Measurements from ENCODE around the gene PPP2R3B.
"Not testable (repeated sequence)": the region's sequence is repeated elsewhere in the genome, so short reads cannot be mapped to it uniquely, and the experiment has no call there.

PPP2R3B gene

DNA sequence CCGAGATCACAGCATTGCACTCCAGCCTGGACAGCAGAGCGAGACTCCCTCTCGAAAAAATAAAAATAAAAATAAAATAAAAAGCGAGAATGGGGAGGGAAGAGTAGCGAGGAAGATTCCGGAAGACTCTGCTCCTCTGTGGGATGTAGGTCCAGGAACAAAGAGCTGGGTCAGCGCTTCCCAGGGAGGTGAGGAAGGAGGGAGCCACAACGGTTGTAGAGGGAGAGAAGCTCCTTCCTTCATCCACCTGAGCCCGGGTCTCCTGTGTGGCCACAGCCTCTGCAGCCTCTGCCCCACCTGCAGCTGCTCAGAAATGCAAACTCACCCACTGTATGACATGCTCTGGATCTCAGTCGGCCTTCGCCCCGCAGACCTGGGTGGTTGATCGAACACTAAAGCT is 3.8 kb upstream of the PPP2R3B start:
- Histone ChIP-seq H2AFZ (ENCODE audit: low read depth, low read length) (no peak overlapping the region), H3K36me3 (replicated peaks; ENCODE audit: low read depth, low read length) (no peaks in the 10 kb centered on the region), H3K4me2 (ENCODE audit: low read length) (no peak overlapping the region), H3K27ac (ENCODE audit: low read length) (no peak overlapping the region), H4K20me1 (ENCODE audit: insufficient read depth, low read length) (no peaks in the 10 kb centered on the region), H3K79me2 (ENCODE audit: low read length) (peaks cover 13% of the 10 kb centered on the region), H3K4me1 (ENCODE audit: low read length) (peaks cover 6% of the 10 kb centered on the region; the same call in 1 of the 2 replicates), H3K27me3 (ENCODE audit: low read depth, low read length) (no peaks in the 10 kb centered on the region), H3K9me3 (ENCODE audit: insufficient read depth, low read length) (no peaks in the 10 kb centered on the region), H3K9ac (ENCODE audit: low read length) (no peak overlapping the region), H3K4me3 (ENCODE audit: low read length) (no peak overlapping the region)
- no peak for TF ChIP-seq EZH2phosphoT487 (IDR thresholded peaks at IDR 0.05; ENCODE audit: low read depth)
- TF ChIP-seq, protein P1, sequence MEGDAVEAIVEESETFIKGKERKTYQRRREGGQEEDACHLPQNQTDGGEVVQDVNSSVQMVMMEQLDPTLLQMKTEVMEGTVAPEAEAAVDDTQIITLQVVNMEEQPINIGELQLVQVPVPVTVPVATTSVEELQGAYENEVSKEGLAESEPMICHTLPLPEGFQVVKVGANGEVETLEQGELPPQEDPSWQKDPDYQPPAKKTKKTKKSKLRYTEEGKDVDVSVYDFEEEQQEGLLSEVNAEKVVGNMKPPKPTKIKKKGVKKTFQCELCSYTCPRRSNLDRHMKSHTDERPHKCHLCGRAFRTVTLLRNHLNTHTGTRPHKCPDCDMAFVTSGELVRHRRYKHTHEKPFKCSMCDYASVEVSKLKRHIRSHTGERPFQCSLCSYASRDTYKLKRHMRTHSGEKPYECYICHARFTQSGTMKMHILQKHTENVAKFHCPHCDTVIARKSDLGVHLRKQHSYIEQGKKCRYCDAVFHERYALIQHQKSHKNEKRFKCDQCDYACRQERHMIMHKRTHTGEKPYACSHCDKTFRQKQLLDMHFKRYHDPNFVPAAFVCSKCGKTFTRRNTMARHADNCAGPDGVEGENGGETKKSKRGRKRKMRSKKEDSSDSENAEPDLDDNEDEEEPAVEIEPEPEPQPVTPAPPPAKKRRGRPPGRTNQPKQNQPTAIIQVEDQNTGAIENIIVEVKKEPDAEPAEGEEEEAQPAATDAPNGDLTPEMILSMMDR (IDR thresholded peaks at IDR 0.05; ENCODE audit: low read depth, low read length), result no peak

GRCh38 chrX:389021-389441 is 2.3 kb upstream of the PPP2R3B start:
- H3K4me2 ChIP-seq (ENCODE audit: low read length), result no peak overlapping the region
- no peak overlapping the region for H2AFZ ChIP-seq (ENCODE audit: low read depth, low read length)
- TF ChIP-seq EZH2phosphoT487 (IDR thresholded peaks at IDR 0.05; ENCODE audit: low read depth), result no peak
- TF ChIP-seq, protein P1 (IDR thresholded peaks at IDR 0.05; ENCODE audit: low read depth, low read length), result no peak

DNA sequence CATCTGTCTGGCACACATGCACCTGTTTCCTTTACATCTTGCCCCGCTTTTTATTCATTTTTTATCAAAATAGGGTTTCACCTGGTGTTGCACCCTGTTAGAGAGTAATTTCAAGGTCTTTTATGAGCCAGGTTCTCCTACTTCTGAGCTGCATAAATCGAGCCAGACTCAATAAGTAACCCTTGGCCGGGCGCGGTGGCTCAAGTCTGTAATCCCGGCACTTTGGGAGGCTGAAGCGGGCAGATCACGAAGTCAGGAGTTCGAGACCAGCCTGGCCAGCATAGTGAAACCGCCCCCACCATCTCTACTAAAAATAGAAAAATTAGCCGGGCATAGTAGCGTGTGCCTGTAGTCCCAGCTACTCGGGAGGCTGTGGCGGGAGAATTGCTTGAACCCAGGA is 1.0 kb upstream of the PPP2R3B start:
- Histone ChIP-seq H3K27ac (ENCODE audit: low read length) (peak overlapping the region; percentile 20), H2AFZ (ENCODE audit: low read depth, low read length) (peak overlapping the region; percentile 33), H3K27me3 (ENCODE audit: low read depth, low read length) (no peaks in the 10 kb centered on the region), H3K4me2 (ENCODE audit: low read length) (peak overlapping the region; percentile 80), H3K9ac (ENCODE audit: low read length) (peak overlapping the region; percentile 69), H3K9me3 (ENCODE audit: insufficient read depth, low read length) (no peaks in the 10 kb centered on the region), H3K4me1 (ENCODE audit: low read length) (peaks cover 9% of the 10 kb centered on the region), H3K36me3 (replicated peaks; ENCODE audit: low read depth, low read length) (no peaks in the 10 kb centered on the region), H4K20me1 (ENCODE audit: insufficient read depth, low read length) (no peaks in the 10 kb centered on the region), H3K4me3 (ENCODE audit: low read length) (peak overlapping the region; percentile 83), H3K79me2 (ENCODE audit: low read length) (peaks cover 20% of the 10 kb centered on the region)
- TF ChIP-seq, protein P1 (IDR thresholded peaks at IDR 0.05; ENCODE audit: low read depth, low read length), result no peak
- TF ChIP-seq EZH2phosphoT487 (IDR thresholded peaks at IDR 0.05; ENCODE audit: low read depth), result no peak

More at GRCh38 chrX:389021-389441, 2.3 kb upstream of the PPP2R3B start:
- no peak overlapping the region for H3K27ac ChIP-seq (ENCODE audit: low read length)
- H3K4me1 ChIP-seq (ENCODE audit: low read length), result peaks cover 7% of the 10 kb centered on the region; the same call in 1 of the 2 replicates
- H3K36me3 ChIP-seq (replicated peaks; ENCODE audit: low read depth, low read length), result no peaks in the 10 kb centered on the region
- no peaks in the 10 kb centered on the region for H3K9me3 ChIP-seq (ENCODE audit: insufficient read depth, low read length)
- no peak overlapping the region for H3K9ac ChIP-seq (ENCODE audit: low read length)
- no peaks in the 10 kb centered on the region for H4K20me1 ChIP-seq (ENCODE audit: insufficient read depth, low read length)
- no peaks in the 10 kb centered on the region for H3K27me3 ChIP-seq (ENCODE audit: low read depth, low read length)
- H3K79me2 ChIP-seq (ENCODE audit: low read length), result peaks cover 16% of the 10 kb centered on the region
- no peak overlapping the region for H3K4me3 ChIP-seq (ENCODE audit: low read length)

GRCh38 chrX:386239-386767 is 404 bp downstream of the PPP2R3B start:
- Histone ChIP-seq H3K9ac (ENCODE audit: low read length) (peak overlapping the region; percentile 89), H4K20me1 (ENCODE audit: insufficient read depth, low read length) (no peaks in the 10 kb centered on the region), H3K36me3 (replicated peaks; ENCODE audit: low read depth, low read length) (no peaks in the 10 kb centered on the region), H3K27ac (ENCODE audit: low read length) (peak overlapping the region; percentile 83; the same call in 1 of the 2 replicates), H3K79me2 (ENCODE audit: low read length) (peaks cover 28% of the 10 kb centered on the region), H3K27me3 (ENCODE audit: low read depth, low read length) (no peaks in the 10 kb centered on the region), H3K9me3 (ENCODE audit: insufficient read depth, low read length) (no peaks in the 10 kb centered on the region), H3K4me1 (ENCODE audit: low read length) (peaks cover 14% of the 10 kb centered on the region), H3K4me3 (ENCODE audit: low read length) (peak overlapping the region; percentile 83), H2AFZ (ENCODE audit: low read depth, low read length) (no peak overlapping the region), H3K4me2 (ENCODE audit: low read length) (peak overlapping the region; percentile 66)
- TF ChIP-seq EZH2phosphoT487 (IDR thresholded peaks at IDR 0.05; ENCODE audit: low read depth), result no peak
- TF ChIP-seq, protein P1 (IDR thresholded peaks at IDR 0.05; ENCODE audit: low read depth, low read length), result no peak

DNA sequence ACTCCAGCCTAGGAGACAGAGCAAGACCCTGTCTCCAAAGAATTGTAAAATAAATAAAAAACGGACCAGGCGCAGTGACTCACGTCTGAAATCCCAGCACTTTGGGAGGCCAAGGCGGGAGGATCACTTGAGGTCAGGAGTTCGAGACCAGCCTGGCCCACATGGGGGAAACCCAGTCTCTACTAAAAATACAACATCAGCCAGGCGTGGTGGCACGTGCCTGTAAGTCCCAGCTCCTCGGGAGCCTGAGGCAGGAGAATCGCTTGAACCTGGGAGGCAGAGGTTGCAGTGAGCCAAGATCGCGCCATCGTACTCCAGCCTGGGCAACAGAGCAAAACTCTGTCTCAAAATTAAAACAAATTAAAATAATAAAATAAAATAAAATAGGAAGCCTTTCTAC is 971 bp downstream of the PPP2R3B start:
- peaks cover 28% of the 10 kb centered on the region for H3K79me2 ChIP-seq (ENCODE audit: low read length)

More for the DNA sequence above, 971 bp downstream of the PPP2R3B start:
- not testable (repeated sequence) for H3K27me3 ChIP-seq (ENCODE audit: low read depth, low read length); H4K20me1 ChIP-seq (ENCODE audit: insufficient read depth, low read length); H3K27ac ChIP-seq (ENCODE audit: low read length); H3K9me3 ChIP-seq (ENCODE audit: insufficient read depth, low read length); H3K36me3 ChIP-seq (replicated peaks; ENCODE audit: low read depth, low read length); H2AFZ ChIP-seq (ENCODE audit: low read depth, low read length)
- Histone ChIP-seq H3K4me2 (ENCODE audit: low read length) (peak overlapping the region; percentile 66), H3K4me1 (ENCODE audit: low read length) (peaks cover 14% of the 10 kb centered on the region), H3K9ac (ENCODE audit: low read length) (peak overlapping the region; percentile 89), H3K4me3 (ENCODE audit: low read length) (peak overlapping the region; percentile 83)
